ENCODE data around the gene NOTO.

NOTO gene

DNA sequence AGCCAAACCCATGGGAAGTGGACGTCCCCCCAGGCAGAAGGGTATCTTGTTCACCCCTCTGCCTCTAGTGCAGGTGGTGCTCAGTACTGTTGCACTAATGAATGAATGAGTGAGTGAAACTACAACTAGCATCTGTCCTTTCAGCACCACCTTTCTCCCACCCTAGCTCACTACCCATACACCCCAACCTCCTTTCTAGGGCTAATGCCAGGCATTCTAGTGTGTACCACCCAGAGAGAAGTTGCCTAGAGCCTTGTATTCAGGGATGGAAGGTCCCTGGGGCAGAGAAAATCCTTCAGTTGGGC, 54.2 kb downstream of the NOTO start:
- no peak for DNase-seq
- no peak overlapping the region for H3K27ac ChIP-seq (ENCODE audit: insufficient read depth, low read length, poor library complexity, severe bottlenecking)
- peaks cover 5% of the 10 kb centered on the region for H3K4me1 ChIP-seq (ENCODE audit: control insufficient read depth, insufficient read depth, low read length, poor library complexity, severe bottlenecking)
- no peaks in the 10 kb centered on the region for H3K9me3 ChIP-seq (ENCODE audit: control insufficient read depth, low read length)
- H3K27me3 ChIP-seq (replicated peaks; ENCODE audit: control insufficient read depth, insufficient read depth, low read length, poor library complexity, severe bottlenecking): no peaks in the 10 kb centered on the region
- H3K4me3 ChIP-seq (ENCODE audit: insufficient read depth, low read depth, low read length, poor library complexity, severe bottlenecking): no peak overlapping the region
- H3K36me3 ChIP-seq (ENCODE audit: control insufficient read depth, insufficient read depth, low read length): peaks cover 30% of the 10 kb centered on the region

DNA sequence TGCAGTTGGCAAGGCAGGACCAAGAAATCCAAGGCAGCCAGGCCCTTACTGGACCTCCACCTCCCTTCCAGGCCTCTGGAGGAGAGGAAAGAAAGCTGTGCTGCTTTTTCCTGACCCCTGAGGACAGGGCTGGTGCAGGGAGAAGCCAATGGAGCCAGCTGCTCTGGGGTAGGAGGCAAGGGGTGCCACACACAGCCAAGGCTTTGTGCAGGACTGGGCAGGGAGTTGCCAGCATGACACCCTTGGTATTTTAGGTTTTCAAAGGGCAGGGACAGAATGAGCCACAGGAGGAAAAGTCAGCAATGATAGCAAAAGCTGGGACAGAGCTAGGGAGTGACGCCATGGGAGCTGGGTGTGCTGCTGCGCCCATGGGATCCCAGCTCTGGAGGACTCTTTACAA, 54.6 kb downstream of the NOTO start:
- Histone ChIP-seq H3K4me1 (ENCODE audit: control insufficient read depth, insufficient read depth, low read length, poor library complexity, severe bottlenecking) (peaks cover 5% of the 10 kb centered on the region), H3K27ac (ENCODE audit: insufficient read depth, low read length, poor library complexity, severe bottlenecking) (no peak overlapping the region), H3K27me3 (replicated peaks; ENCODE audit: control insufficient read depth, insufficient read depth, low read length, poor library complexity, severe bottlenecking) (no peaks in the 10 kb centered on the region), H3K36me3 (ENCODE audit: control insufficient read depth, insufficient read depth, low read length) (peaks cover 25% of the 10 kb centered on the region), H3K9me3 (ENCODE audit: control insufficient read depth, low read length) (no peaks in the 10 kb centered on the region), H3K4me3 (ENCODE audit: insufficient read depth, low read depth, low read length, poor library complexity, severe bottlenecking) (no peak overlapping the region)
- DNase-seq: no peak

DNA sequence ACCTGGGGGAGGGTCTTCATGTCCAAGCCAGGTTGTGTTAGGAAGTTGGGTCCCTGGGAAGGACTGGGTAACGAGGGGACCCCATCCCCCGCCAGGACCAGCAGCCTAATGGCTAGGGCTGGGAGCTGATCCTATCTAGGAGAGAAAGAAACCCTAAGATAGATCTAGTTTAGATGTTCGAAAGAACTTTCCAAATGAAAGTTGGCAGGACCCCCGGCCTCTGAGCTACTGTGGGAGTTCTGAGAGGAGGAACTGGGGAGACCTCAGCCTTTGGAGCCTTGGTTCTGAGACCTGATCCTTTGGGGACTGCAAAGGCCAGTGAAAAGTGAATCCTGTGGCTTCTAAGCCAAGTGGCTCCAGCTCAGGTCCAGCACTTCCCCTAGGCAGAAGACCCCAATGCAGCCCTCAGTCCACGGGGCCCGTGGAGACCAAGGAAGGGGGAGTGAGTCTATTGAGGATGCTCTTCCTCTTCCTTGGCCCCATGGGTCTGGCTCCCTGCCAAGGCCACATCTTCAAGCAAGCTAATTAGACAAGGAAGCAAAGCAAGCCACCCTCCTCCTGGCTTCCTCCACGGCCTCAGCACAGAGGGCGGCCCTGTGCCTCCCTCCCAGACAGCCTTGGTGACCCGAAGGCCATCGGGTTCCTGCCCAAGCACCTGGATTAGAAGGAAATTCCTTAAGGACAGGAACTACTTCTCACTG, 55.2 kb downstream of the NOTO start:
- no peak overlapping the region for H3K4me3 ChIP-seq (ENCODE audit: insufficient read depth, low read depth, low read length, poor library complexity, severe bottlenecking)
- H3K36me3 ChIP-seq (ENCODE audit: control insufficient read depth, insufficient read depth, low read length): peaks cover 22% of the 10 kb centered on the region
- H3K27ac ChIP-seq (ENCODE audit: insufficient read depth, low read length, poor library complexity, severe bottlenecking): no peak overlapping the region
- DNase-seq: no peak
- H3K27me3 ChIP-seq (replicated peaks; ENCODE audit: control insufficient read depth, insufficient read depth, low read length, poor library complexity, severe bottlenecking): no peaks in the 10 kb centered on the region
- H3K4me1 ChIP-seq (ENCODE audit: control insufficient read depth, insufficient read depth, low read length, poor library complexity, severe bottlenecking): peaks cover 5% of the 10 kb centered on the region
- H3K9me3 ChIP-seq (ENCODE audit: control insufficient read depth, low read length): no peaks in the 10 kb centered on the region

DNA sequence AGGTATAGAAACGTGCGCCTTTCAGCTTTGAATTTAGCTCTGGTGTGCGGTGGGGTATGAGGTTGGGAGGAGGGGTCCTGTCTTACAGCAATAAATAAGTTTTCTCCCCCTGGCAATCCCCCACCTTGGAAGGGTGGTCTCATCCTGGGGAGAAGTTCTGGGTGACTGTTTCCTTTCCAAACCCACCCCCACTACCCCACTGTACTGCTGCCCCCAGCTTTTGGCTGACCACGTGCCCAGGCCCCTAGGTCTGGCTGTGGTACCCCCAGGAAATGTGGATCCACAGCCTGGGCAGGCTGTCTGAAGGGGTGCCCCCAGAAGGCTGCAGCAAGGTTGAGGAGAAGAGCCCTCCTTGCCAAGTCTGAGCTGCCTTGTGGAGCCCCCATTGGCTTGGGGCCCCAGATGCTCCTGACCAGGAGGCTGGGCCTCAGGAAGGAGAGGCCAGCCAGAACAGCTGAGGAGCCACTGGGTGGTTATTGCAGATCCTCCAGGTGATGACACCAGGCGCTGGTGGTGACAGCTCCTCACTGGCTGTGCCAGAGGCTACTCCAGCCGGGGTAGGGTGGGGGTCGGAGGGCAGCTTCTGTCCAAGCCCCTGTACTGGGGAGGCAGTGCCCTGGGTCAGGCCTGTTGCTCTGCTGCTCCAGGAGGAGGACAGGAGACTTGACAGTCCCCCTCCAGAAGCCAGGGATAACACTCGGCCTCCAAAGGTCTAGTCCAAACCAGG, 56.0 kb downstream of the NOTO start:
- H3K36me3 ChIP-seq (ENCODE audit: control insufficient read depth, insufficient read depth, low read length): peaks cover 14% of the 10 kb centered on the region
- no peaks in the 10 kb centered on the region for H3K9me3 ChIP-seq (ENCODE audit: control insufficient read depth, low read length)
- no peak for DNase-seq
- no peaks in the 10 kb centered on the region for H3K27me3 ChIP-seq (replicated peaks; ENCODE audit: control insufficient read depth, insufficient read depth, low read length, poor library complexity, severe bottlenecking)
- H3K4me3 ChIP-seq (ENCODE audit: insufficient read depth, low read depth, low read length, poor library complexity, severe bottlenecking): no peak overlapping the region
- H3K4me1 ChIP-seq (ENCODE audit: control insufficient read depth, insufficient read depth, low read length, poor library complexity, severe bottlenecking): peaks cover 5% of the 10 kb centered on the region
- H3K27ac ChIP-seq (ENCODE audit: insufficient read depth, low read length, poor library complexity, severe bottlenecking): no peak overlapping the region

DNA sequence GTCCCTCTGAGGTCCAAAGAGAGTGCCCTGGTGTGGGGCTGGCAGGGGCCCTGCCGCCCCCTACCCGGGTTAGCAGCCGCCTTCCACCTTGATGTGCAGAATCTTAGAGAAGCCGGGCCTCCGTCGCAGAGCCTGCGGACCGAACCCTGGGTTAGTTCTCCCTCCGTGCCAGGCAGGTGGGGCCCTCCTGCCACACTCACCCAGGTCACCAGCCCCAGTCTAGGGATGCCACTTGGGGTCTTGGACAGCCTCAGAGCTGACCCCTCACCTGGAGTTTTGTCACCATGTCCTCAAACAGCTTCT, 56.5 kb downstream of the NOTO start:
- Histone ChIP-seq H3K36me3 (ENCODE audit: control insufficient read depth, insufficient read depth, low read length) (peaks cover 9% of the 10 kb centered on the region), H3K4me1 (ENCODE audit: control insufficient read depth, insufficient read depth, low read length, poor library complexity, severe bottlenecking) (peaks cover 5% of the 10 kb centered on the region), H3K4me3 (ENCODE audit: insufficient read depth, low read depth, low read length, poor library complexity, severe bottlenecking) (no peak overlapping the region), H3K27ac (ENCODE audit: insufficient read depth, low read length, poor library complexity, severe bottlenecking) (no peak overlapping the region), H3K27me3 (replicated peaks; ENCODE audit: control insufficient read depth, insufficient read depth, low read length, poor library complexity, severe bottlenecking) (no peaks in the 10 kb centered on the region), H3K9me3 (ENCODE audit: control insufficient read depth, low read length) (no peaks in the 10 kb centered on the region)
- no peak for DNase-seq

DNA sequence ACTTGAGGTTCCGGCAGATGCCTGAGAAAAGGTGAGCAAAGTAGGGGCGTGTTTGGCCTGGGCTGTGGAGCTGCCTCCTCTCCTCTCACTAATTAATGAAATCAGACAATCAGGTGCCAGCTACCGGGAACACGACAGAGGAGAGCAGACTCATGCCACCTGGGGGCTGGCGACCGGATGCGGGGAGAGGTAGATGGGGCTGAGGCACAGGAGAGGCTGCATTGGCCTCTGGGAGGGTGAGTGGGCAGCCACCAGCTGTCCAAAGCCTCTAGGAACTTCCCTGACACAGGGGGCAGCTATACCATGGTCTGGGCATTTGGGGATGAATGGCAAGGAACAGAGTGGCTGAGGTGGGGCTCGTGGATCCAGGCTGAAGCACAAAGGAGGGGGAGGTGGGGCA, 56.9 kb downstream of the NOTO start:
- Histone ChIP-seq H3K4me1 (ENCODE audit: control insufficient read depth, insufficient read depth, low read length, poor library complexity, severe bottlenecking) (peaks cover 5% of the 10 kb centered on the region), H3K36me3 (ENCODE audit: control insufficient read depth, insufficient read depth, low read length) (peaks cover 5% of the 10 kb centered on the region), H3K4me3 (ENCODE audit: insufficient read depth, low read depth, low read length, poor library complexity, severe bottlenecking) (no peak overlapping the region), H3K27me3 (replicated peaks; ENCODE audit: control insufficient read depth, insufficient read depth, low read length, poor library complexity, severe bottlenecking) (no peaks in the 10 kb centered on the region), H3K27ac (ENCODE audit: insufficient read depth, low read length, poor library complexity, severe bottlenecking) (no peak overlapping the region), H3K9me3 (ENCODE audit: control insufficient read depth, low read length) (no peaks in the 10 kb centered on the region)
- no peak for DNase-seq

DNA sequence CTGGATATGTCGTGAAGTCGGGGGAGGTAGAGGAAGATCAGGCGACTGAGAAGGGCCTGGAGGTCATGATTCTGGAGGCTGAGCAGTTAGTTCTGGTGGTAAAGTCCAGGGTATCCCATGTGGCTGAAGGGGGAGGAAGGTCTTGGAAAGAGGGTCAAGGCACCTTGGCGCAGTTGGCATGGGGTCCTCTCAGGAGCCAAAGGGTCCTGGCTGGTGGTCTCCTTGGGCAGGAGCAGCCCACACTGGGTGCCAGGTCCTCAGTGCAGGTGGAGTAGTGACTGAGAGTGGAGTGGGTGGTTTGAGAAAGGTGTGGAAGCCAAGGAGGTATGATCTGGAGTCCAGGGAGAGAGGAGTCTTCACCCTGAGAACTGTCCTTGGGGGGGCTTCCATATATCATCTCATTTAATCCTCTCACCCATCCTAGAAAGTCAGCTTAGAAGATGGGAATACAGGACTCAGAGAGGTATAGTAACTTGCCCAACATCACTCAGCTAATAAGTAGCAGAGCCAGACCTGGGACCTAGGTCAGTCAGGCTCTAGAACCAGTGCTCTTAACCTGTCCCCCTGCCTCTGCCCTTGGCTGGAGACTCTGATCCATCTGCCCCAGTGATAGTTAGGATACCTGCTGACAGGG, 57.4 kb downstream of the NOTO start:
- no peaks in the 10 kb centered on the region for H3K9me3 ChIP-seq (ENCODE audit: control insufficient read depth, low read length)
- H3K4me3 ChIP-seq (ENCODE audit: insufficient read depth, low read depth, low read length, poor library complexity, severe bottlenecking): no peak overlapping the region
- H3K27ac ChIP-seq (ENCODE audit: insufficient read depth, low read length, poor library complexity, severe bottlenecking): no peak overlapping the region
- DNase-seq: no peak
- H3K27me3 ChIP-seq (replicated peaks; ENCODE audit: control insufficient read depth, insufficient read depth, low read length, poor library complexity, severe bottlenecking): no peaks in the 10 kb centered on the region
- H3K36me3 ChIP-seq (ENCODE audit: control insufficient read depth, insufficient read depth, low read length): no peaks in the 10 kb centered on the region
- H3K4me1 ChIP-seq (ENCODE audit: control insufficient read depth, insufficient read depth, low read length, poor library complexity, severe bottlenecking): peaks cover 5% of the 10 kb centered on the region

DNA sequence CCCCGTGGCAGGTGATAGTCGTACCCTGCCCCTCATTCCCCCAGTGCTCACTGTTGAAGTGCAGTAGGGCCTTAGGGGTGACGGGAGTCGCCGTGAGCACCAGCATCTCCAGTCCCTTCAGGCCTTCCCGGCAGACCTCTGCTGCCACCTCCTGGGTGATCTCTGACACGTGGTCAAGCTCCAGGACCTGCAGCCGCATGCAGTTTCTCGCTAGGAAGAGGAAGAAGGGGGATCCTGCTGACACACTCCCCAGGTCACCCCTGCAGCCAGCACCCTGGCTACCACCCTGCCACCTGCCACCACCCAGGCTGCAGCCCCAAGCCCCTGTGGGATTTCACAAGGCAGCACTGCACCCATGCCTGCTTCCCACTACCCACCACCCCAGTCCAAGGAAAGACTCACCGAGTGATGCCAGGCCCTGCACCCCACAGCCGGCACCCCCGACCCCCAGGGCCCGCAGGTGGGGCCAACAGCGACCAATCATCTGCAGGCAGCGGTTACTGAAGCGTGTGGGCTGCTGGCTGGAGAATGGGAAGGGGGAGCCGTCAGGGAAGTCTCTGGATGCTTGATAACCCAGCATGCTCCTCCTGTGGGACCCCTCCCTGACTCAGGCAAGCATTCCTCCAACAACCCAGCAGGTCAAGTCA, 58.1 kb downstream of the NOTO start:
- Histone ChIP-seq H3K36me3 (ENCODE audit: control insufficient read depth, insufficient read depth, low read length) (no peaks in the 10 kb centered on the region), H3K4me1 (ENCODE audit: control insufficient read depth, insufficient read depth, low read length, poor library complexity, severe bottlenecking) (peaks cover 5% of the 10 kb centered on the region)
- no peak for DNase-seq

More for the DNA sequence above, 58.1 kb downstream of the NOTO start:
- Histone ChIP-seq H3K27ac (ENCODE audit: insufficient read depth, low read length, poor library complexity, severe bottlenecking) (no peak overlapping the region), H3K27me3 (replicated peaks; ENCODE audit: control insufficient read depth, insufficient read depth, low read length, poor library complexity, severe bottlenecking) (no peaks in the 10 kb centered on the region), H3K9me3 (ENCODE audit: control insufficient read depth, low read length) (no peaks in the 10 kb centered on the region), H3K4me3 (ENCODE audit: insufficient read depth, low read depth, low read length, poor library complexity, severe bottlenecking) (no peak overlapping the region)

All from effector memory CD4-positive, alpha-beta T cell (primary cell).